Esophagus muscularis mucosa (tissue), 3 donors: ENCODE data around the gene CEP131.

Experiments
- CTCF ChIP-seq, 3 experiments: fragments of 200-600 bp in 2 of 3; fragments of 450-650 bp in 1 of 3; sonication (generic) in 2 of 3; IDR thresholded peaks; one replicate each; pipeline ENCODE4 v1.5.1; 2017 to 2019; ENCODE audit warnings: antibody characterized with exemption in 3 of 3, mild to moderate bottlenecking in 2 of 3, moderate library complexity in 1 of 3
- POLR2A ChIP-seq: fragments of 450-650 bp; IDR thresholded peaks from one replicate; pipeline ENCODE4 v1.6.1; 2017; ENCODE audit warnings: antibody characterized with exemption, moderate library complexity, mild to moderate bottlenecking, low read depth
- POLR2AphosphoS5 ChIP-seq, 2 donors: sonication (generic); formaldehyde crosslinking; IDR thresholded peaks; one replicate each; pipeline ENCODE4 v1.6.1; 2017; ENCODE audit warnings: antibody characterized with exemption in 2 of 2

GRCh38 chr17:81251094-81251708, 28.4 kb upstream of the CEP131 start:
- TF ChIP-seq POLR2A = no peak
- no peak for TF ChIP-seq CTCF (IDR thresholded peaks at IDR 0.05)
- TF ChIP-seq POLR2AphosphoS5 (IDR thresholded peaks at IDR 0.05) = no peak
